CD4-positive, alpha-beta T cell treated with Interleukin-12 subunit alpha and Interleukin-12 subunit beta, for 1 hour (primary cell): ENCODE measurements around the gene SRGAP2B.
"Not testable (repeated sequence)": the region's sequence is repeated elsewhere in the genome, so short reads cannot be mapped to it uniquely, and the experiment has no call there.

Experiments
- DNase-seq: peaks from one replicate; pipeline ENCODE4 v3.0.0-alpha.2; 2020

The SRGAP2B gene

GRCh38 chr1:145095284-145096057 is at the start of gene SRGAP2B, which contains the start of gene FAM72D:
Gene SRGAP2B (minus strand): TSS chr1:145095328. CDS start chr1:145092901, 2,427 bp downstream.
Gene FAM72D (plus strand): TSS chr1:145095974. CDS start chr1:145096848, 874 bp downstream.
- DNase-seq = not testable (repeated sequence)

GRCh38 chr1:145144264-145144913 is 49.3 kb upstream of the SRGAP2B start:
- not testable (repeated sequence) for DNase-seq

GRCh38 chr1:145140549-145140948 is 45.4 kb upstream of the SRGAP2B start:
- DNase-seq = not testable (repeated sequence)

GRCh38 chr1:145134476-145134875 is 39.3 kb upstream of the SRGAP2B start:
- not testable (repeated sequence) for DNase-seq

- DNase-seq = not testable (repeated sequence)
Observed at GRCh38 chr1:145128697-145129469, 33.8 kb upstream of the SRGAP2B start.

GRCh38 chr1:145127144-145127543 is 32.0 kb upstream of the SRGAP2B start:
- not testable (repeated sequence) for DNase-seq

- not testable (repeated sequence) for DNase-seq
Observed at GRCh38 chr1:145125112-145125511, 30.0 kb upstream of the SRGAP2B start.

GRCh38 chr1:145123992-145124641 is 29.0 kb upstream of the SRGAP2B start:
- not testable (repeated sequence) for DNase-seq

- DNase-seq = not testable (repeated sequence)
Observed at GRCh38 chr1:145123062-145123395, 27.9 kb upstream of the SRGAP2B start.

GRCh38 chr1:145122344-145123061 is 27.4 kb upstream of the SRGAP2B start:
- not testable (repeated sequence) for DNase-seq

- not testable (repeated sequence) for DNase-seq
Observed at GRCh38 chr1:145119842-145120241, 24.7 kb upstream of the SRGAP2B start.

- not testable (repeated sequence) for DNase-seq
Observed at GRCh38 chr1:145115587-145116493, 20.7 kb upstream of the SRGAP2B start.

- DNase-seq = not testable (repeated sequence)
Observed at GRCh38 chr1:145114560-145115057, 19.5 kb upstream of the SRGAP2B start.

GRCh38 chr1:145112703-145113102 is 17.6 kb upstream of the SRGAP2B start:
- DNase-seq = not testable (repeated sequence)

GRCh38 chr1:145111674-145112073 is 16.5 kb upstream of the SRGAP2B start:
- not testable (repeated sequence) for DNase-seq

- not testable (repeated sequence) for DNase-seq
Observed at GRCh38 chr1:145103294-145103693, 8.2 kb upstream of the SRGAP2B start.

GRCh38 chr1:145101725-145102124 is 6.6 kb upstream of the SRGAP2B start:
- DNase-seq = not testable (repeated sequence)

- peak; percentile 19 for DNase-seq
Observed at GRCh38 chr1:145094655-145095211, 395 bp downstream of the SRGAP2B start.

- not testable (repeated sequence) for DNase-seq
Observed at GRCh38 chr1:145093517-145094149, 1.5 kb downstream of the SRGAP2B start.
